ENCODE results near the gene PLXNC1. TPM values are rescaled to one million over a fixed set of nuclear protein-coding genes. Genes with fewer than 3 reads are reported as not detected.

Gene PLXNC1
- total RNA-seq, 1 donor from 2014 or later, result 1.1 TPM

GRCh38 chr12:94202245-94203180 lies 54.1 kb downstream of the PLXNC1 start:
- no peak for ATAC-seq
- DNase-seq (ENCODE audit: low spot score), result no peak

GRCh38 chr12:94203181-94203546 lies 54.8 kb downstream of the PLXNC1 start:
- ATAC-seq (no peak), DNase-seq (ENCODE audit: low spot score) (no peak)

- ATAC-seq, result no peak
- DNase-seq (ENCODE audit: low spot score), result no peak
Observed at GRCh38 chr12:94203796-94204195, 55.4 kb downstream of the PLXNC1 start.

- DNase-seq (ENCODE audit: low spot score) (no peak), ATAC-seq (no peak)
Observed at GRCh38 chr12:94204499-94205247, 56.3 kb downstream of the PLXNC1 start.

GRCh38 chr12:94205822-94206221 lies 57.4 kb downstream of the PLXNC1 start:
- ATAC-seq, result no peak

GRCh38 chr12:94206886-94207285 lies 58.5 kb downstream of the PLXNC1 start:
- DNase-seq (ENCODE audit: low spot score) (no peak), ATAC-seq (no peak)

More at GRCh38 chr12:94205822-94206221, 57.4 kb downstream of the PLXNC1 start:
- DNase-seq (ENCODE audit: low spot score), result no peak

GRCh38 chr12:94207467-94207848 lies 59.1 kb downstream of the PLXNC1 start:
- ATAC-seq, result no peak
- DNase-seq (ENCODE audit: low spot score), result no peak

- no peak for ATAC-seq
- DNase-seq (ENCODE audit: low spot score), result no peak
Observed at GRCh38 chr12:94207849-94208621, 59.7 kb downstream of the PLXNC1 start.

- no peak for DNase-seq (ENCODE audit: low spot score)
- ATAC-seq, result no peak
Observed at GRCh38 chr12:94208622-94208966, 60.2 kb downstream of the PLXNC1 start.

- peak; percentile 22 for ATAC-seq
Observed at GRCh38 chr12:94209240-94209639, 60.9 kb downstream of the PLXNC1 start.

DNA sequence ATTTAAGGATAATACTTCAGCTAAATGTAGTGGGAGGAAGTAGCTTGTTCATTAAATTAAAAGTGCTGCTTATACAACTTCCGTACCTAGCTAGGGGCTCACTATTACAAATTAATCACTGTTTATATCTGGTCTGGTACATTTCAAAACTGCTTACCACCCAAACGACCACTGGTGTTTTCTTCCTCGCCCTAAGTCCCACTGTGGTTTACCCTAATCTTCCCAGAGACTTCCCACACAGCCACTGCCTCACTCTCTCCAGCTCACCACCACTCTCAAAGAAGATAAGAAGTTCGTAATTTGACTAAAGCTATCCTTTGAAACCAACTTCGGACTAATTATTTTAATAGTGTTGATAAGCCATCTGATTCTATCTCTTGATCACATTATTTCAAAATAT lies 62.6 kb downstream of the PLXNC1 start:
- DNase-seq (ENCODE audit: low spot score), result no peak
- ATAC-seq, result no peak

More at GRCh38 chr12:94209240-94209639, 60.9 kb downstream of the PLXNC1 start:
- no peak for DNase-seq (ENCODE audit: low spot score)

GRCh38 chr12:94218233-94218632 lies 69.9 kb downstream of the PLXNC1 start:
- no peak for DNase-seq (ENCODE audit: low spot score)

DNA sequence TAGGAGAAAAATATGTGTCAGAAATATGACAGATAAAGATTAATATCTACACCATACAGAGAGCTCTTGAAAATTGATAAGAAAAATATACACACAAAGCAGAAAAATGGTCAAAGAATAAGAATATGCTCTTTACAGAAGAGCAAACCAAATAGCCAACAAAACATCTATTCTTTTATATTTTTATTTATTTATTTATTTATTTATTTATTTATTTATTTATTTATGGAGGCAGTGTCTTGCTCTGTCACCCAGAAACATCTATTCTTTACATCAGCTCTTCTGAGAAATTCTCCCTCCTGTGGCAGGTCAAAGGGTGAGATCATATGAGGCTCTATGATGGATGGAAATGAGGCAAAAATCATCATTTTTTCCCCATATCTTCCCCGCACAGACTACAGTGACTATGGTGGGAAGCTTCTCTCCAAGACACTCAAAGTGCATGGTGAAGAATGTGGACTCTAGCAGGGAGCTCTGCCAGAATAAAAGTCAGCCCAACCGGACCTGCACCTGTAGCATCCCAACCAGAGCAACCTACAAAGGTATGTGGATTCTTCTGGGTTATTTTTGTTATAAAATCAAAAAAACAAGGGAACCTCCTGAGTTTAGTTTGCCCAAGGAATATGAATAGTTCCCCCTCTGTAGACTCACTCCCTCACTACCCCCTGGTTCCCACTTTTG lies 71.4 kb downstream of the PLXNC1 start:
- ATAC-seq (no peak), DNase-seq (ENCODE audit: low spot score) (no peak)

More at GRCh38 chr12:94218233-94218632, 69.9 kb downstream of the PLXNC1 start:
- no peak for ATAC-seq

DNA sequence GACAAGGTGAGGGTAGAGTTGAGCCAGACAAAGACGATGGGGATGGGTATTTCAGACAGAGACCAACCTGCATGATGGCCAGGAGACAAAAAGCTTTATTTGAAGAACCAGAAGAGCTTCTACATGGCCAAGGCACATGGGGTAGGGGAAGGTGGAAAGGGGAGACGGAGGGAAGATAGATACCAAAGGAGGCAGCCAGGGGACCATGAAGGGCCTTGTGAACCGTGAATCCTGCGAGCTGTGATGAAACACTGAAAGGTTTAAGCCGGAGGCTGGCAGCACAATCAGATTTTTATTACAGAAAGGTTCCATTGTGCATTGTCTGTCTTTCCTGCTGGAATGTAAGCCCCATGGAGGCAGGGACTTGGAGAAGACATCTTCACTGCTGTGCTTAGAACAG lies 72.4 kb downstream of the PLXNC1 start:
- no peak for ATAC-seq
- DNase-seq (ENCODE audit: low spot score), result no peak

GRCh38 chr12:94222351-94223084 lies 74.1 kb downstream of the PLXNC1 start:
- DNase-seq (ENCODE audit: low spot score) (no peak), ATAC-seq (no peak)

- ATAC-seq (no peak), DNase-seq (ENCODE audit: low spot score) (no peak)
Observed at GRCh38 chr12:94223842-94224241, 75.5 kb downstream of the PLXNC1 start.

DNA sequence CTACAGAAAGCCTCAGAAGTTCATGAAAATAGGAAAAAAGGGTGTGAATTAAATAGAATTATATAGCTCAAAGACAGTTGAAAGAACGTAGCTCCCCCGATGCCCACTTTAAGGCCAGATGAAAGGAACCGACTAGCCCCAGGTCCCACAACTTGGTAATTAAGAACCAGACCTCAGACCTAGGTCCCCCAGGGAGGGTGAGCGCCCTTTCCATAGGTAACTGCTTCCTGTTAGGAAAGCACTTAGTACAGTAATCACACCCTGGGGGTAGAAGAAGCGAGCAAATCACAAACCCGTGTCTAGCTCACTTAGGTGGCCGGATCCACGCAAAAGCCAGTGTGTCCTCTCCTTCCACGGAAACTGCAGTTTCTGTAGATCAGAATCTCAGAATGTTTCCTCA lies 77.1 kb downstream of the PLXNC1 start:
- no peak for DNase-seq (ENCODE audit: low spot score)
- ATAC-seq, result no peak

DNA sequence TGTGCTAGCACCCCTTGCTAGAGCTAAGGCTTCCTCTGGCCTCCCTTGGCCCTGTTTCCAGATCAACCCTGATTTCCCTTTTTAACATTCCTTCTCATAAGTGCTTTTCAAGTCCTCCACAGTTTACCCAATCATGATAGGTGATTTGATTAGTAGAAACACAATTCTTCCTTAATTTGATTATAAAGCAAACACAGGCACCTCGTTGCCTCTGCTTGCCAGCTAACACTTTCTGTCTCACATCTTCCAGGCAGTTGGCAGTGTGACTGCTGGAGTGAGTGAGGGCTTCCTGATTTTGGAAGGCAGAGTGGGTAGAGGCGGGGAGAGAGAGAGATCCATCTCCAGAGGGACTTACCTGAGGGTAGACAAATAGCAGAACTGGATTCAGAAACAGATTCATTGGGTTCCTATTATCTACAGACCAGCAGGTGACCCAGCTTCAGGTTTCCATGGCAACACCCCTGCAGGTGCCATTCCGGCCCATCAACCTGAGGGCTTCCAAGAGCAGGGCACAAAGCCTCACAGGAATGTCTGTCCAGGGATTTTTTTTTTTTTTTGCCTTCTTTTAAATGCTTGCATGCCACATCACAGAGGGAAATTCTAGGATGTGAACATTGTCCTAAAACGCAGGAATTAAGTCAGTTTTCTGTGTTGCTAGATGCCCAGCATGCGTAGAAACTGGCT lies 77.7 kb downstream of the PLXNC1 start:
- DNase-seq (ENCODE audit: low spot score), result no peak
- no peak for ATAC-seq

GRCh38 chr12:94227066-94227465 lies 78.7 kb downstream of the PLXNC1 start:
- DNase-seq (ENCODE audit: low spot score) (no peak), ATAC-seq (no peak)

All from left lobe of liver (tissue), 2 donors.